Cerebellar nuclear complex (tissue), 1 donor: ENCODE measurements around the gene IGF1.
"Not testable (repeated sequence)": the region's sequence is repeated elsewhere in the genome, so short reads cannot be mapped to it uniquely, and the experiment has no call there.

Source experiments
- DNase-seq, 2 experiments: peaks; one replicate each; lab custom pipeline; 2025; lab: John Stamatoyannopoulos, UW

The IGF1 gene

DNA sequence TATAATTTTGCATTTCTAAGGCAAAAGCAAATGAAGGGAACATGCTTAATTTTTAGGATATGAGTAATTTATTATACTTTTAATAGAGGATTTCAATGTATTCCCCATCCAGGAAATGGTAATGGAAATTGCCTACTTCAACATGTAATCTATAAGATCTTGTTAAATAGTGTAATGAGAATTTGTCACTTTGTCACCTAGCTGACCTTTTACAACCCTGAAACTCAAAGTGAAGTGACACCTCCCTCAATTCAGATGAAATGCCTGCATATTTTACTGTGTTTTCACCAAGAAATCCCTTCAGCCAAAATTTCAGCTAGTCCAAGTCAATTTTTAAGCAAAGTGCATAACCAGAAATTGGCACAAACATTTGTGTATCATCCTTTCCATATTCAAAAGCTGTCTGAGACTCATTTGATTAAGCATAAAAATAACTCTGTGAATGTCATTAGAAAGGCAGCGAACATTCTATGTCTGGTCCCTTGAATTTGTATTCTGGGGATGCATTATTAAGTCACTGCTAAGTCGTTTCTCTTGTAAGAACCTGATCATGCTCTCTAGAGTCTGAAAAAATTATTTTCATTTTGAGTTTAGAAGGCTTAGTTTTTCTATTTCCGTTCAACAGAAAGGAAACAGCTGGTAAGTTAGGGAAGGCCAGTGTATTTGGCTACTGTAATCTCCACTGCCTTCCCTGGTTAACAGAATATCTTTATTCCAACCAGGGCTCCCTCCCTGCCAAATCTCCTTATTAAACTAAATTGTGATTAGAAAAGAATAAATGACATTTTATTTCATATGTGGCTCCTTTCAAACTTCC is 100.8 kb downstream of the IGF1 start:
- no peak for DNase-seq

DNA sequence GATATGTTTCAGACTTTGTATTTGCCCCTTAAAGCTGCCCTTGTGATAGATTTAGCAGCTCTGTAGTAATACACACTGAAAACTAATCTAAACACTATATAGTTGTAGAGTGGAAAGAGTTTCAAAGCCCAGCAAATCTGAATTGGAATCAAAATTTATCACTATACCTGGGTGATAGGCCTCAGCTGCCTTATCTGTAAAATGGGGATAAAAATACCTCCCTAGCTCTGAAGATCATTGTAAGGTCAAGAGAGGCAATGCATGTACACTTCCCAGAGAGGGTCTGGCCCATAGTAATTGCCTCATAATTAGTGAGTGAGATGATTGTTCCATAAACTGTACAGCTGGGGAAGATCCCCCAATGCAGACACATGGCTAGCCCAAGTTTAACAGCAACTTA is 103.6 kb downstream of the IGF1 start:
- no peak for DNase-seq

DNA sequence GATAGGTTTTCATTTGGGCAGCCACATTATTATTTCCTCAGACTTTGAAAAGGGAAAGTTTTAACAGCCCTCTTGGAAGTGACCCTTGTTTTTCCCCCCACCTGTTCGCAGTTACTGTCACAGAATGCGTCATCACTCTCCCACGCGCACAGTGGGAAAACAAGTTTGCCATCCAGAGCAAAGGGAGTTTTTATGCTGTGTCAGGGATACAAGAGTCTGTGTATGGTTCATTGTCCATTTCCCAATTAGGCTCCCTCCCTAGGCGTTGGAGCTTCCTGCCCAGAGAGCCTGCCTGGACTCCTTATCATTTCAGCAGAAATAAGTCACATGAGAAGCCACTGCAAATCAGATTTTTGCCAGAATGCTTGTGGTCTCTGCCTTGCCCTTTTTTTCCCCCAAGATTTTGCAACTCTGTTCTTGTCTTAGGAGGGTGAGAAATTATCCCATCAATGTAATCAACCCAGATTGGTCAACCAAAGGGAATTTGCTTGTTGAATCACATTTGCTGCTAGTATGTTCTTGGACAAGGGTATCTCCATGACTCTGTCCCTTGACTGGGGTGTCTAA is 104.1 kb downstream of the IGF1 start:
- no peak for DNase-seq

- no peak for DNase-seq
These were observed 106.2 kb downstream of the IGF1 start for GRCh38 chr12:102374190-102374589.

DNA sequence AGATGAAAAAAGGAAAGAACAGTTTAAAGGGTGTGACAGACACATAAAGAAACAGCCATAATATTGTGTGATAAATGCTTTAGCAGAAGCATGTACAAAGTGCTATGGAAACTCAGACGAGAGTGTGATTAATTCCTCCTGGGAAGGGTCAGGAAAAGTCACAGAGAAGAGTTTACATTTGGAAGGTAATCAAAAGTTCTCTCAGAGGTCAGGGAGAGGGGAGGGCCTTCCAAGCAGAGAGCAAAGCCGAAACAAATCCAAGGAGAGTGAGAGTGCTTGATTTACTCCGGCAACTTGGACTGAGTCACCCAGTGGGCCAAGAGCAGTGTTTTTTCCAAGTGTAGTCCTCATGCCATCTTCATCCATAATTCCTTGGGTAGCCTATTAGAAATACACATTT is 108.3 kb downstream of the IGF1 start:
- no peak for DNase-seq

GRCh38 chr12:102371165-102371564 is 109.2 kb downstream of the IGF1 start:
- DNase-seq: no peak

GRCh38 chr12:102369876-102370275 is 110.5 kb downstream of the IGF1 start:
- no peak for DNase-seq

DNA sequence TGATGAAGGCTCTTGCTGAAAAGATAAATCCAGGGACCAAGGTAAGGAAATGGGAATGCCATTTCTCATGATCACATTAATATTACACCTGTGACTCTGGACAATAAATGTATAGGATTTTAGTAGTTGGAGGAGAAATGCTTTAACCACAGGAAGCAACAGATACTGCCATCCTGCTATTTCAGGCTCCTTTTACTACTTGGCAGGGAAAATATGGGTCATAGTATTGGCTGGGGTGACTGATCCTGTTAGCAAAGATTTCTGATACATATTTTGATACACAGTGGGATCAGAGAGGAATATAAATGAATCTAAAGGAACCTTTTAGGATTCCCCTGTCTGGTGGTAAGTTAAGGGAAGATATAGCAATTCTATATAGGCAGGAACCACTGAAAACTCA is 115.0 kb downstream of the IGF1 start:
- DNase-seq: no peak

GRCh38 chr12:102364709-102365108 is 115.7 kb downstream of the IGF1 start:
- no peak for DNase-seq

- no peak for DNase-seq
These were observed 123.7 kb downstream of the IGF1 start for GRCh38 chr12:102356690-102357089.

DNA sequence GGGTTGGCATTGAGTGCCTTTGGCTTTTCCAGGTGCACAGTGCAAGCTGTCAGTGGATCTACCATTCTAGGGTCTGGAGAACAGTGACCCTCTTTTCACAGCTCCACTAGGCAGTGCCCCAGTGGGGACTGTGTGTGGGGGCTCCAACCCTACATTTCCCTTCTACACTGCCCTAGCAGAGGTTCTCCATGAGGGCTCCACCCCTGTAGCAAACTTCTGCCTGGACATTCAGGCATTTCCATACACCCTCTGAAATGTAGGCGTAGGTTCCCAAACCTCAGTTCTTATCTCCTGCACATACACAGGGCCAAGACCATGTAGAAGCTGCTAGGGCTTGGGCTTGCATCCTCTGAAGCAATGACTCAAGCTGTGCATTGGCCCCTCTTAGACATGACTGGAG is 126.1 kb downstream of the IGF1 start:
- DNase-seq: not testable (repeated sequence)

- DNase-seq: no peak
These were observed 129.0 kb downstream of the IGF1 start for GRCh38 chr12:102351322-102351721.

DNA sequence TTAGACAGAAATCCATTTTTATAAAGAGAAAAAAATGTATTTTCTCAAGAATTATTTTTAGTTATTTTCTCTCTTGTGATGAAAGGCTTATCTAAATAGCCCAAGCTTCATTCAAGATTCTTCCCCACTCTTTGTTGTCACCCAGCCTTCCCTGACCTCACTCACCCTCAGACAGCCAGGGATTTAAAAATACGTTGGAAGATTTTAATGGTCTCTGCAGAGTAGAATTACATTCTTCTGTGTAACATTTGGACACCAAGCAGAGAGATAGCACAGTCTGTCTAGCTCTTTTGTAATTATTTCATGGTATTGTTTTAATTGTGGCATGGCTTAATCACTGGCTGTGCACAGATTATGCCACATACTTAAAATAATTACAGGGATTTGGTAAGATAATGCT is 130.3 kb downstream of the IGF1 start:
- no peak for DNase-seq

DNA sequence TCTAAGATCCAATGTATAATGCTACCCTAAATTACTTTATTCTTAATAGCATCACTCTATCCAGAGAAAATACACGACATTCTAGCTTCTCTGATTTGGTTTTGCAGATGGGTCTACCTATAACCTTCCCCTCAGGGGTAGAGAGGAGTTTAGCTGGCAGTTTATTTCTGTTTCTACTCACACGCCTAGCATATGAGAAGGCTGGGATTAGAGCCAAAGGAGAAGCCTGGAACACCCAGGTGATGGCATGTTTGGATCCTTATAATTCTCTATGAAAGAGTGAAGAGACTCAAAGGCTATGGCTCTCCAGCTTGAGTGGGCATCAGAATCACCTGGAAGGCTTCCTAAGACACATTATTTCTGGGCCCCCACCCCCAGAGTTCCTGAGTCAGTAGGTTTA is 131.3 kb downstream of the IGF1 start:
- DNase-seq: no peak

DNA sequence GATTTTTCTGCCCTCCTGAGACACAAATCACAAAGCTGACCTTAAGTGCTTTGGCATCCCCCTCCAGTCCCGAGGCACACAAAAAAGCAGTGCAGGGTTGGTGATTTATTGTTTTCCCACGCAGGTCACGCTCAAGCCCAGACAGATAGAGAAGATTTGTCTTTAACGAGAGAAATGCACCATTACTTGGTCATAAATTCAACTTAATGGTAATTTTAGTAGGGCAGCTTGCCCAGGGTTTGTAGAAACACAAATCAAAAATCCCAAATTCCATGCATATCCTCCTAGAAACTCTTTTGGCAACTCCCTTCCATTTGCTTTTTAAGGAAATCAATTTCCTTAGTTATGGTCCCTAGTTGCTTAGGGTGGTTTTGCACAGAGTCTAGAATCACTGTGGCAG is 132.6 kb downstream of the IGF1 start:
- DNase-seq: no peak
